Urinary bladder (tissue), 4 donors: ENCODE data around the gene SFI1. TPM values are rescaled to one million over a fixed set of nuclear protein-coding genes. Genes with fewer than 3 reads are reported as not detected.

Experiments used
- DNase-seq: peaks from one replicate; pipeline ENCODE4 v3.0.0-alpha.2; 2015; ENCODE audit errors: extremely low spot score
- H3K27ac ChIP-seq: one replicate; pipeline ENCODE4 v1.5.1; 2013; ENCODE audit warnings: low read depth, mild to moderate bottlenecking, moderate library complexity
- H3K36me3 ChIP-seq: one replicate; pipeline ENCODE4 v1.6.1; 2013; ENCODE audit warnings: mild to moderate bottlenecking, moderate library complexity; ENCODE audit not compliant: insufficient read depth
- H3K4me1 ChIP-seq: one replicate; pipeline ENCODE4 v1.6.1; 2013; ENCODE audit warnings: mild to moderate bottlenecking, moderate library complexity; ENCODE audit not compliant: insufficient read depth
- H3K4me3 ChIP-seq: one replicate; pipeline ENCODE4 v1.5.1; 2013; ENCODE audit warnings: low read depth, low read length
- WGBS: extraction: QIAGEN DNeasy Blood & Tissue Kit; methylation state at CpG from one replicate; pipeline ENCODE4 v1.1.7; 2013; 5-methylcytosine and 5-hydroxymethylcytosine counted together
- polyA plus RNA-seq: library from polyadenylated mRNA; stranded (reverse); fragments of 200-250 nt; gene quantifications from one replicate; pipeline ENCODE4 v1.2.3, GENCODE V29; 2013
- total RNA-seq: library from RNA; depleted of rRNA; stranded (reverse); fragments of >200 nt; gene quantifications from one replicate; pipeline ENCODE4 v1.2.3, GENCODE V29; 2014
- donor health status: healthy with polysubstance abuse.
- donor health status: healthy.

The SFI1 gene
- total and polyA plus RNA-seq, 2 donors, result 14.6 to 22.7 TPM

GRCh38 chr22:31637891-31638618 lies 141.7 kb downstream of the SFI1 start:
- no peaks in the 10 kb centered on the region for H3K4me1 ChIP-seq
- 67% methylated on average over 15 of the region's 15 CpGs for WGBS
- no peak for DNase-seq
- no peak overlapping the region for H3K4me3 ChIP-seq
- H3K27ac ChIP-seq, result no peak overlapping the region
- H3K36me3 ChIP-seq, result peaks cover under 1% of the 10 kb centered on the region

GRCh38 chr22:31639436-31640039 lies 143.2 kb downstream of the SFI1 start:
- no peak overlapping the region for H3K27ac ChIP-seq
- H3K36me3 ChIP-seq, result peaks cover 2% of the 10 kb centered on the region
- no peak overlapping the region for H3K4me3 ChIP-seq
- 84% methylated on average over 4 of the region's 4 CpGs for whole genome bisulfite sequencing
- no peaks in the 10 kb centered on the region for H3K4me1 ChIP-seq
- DNase-seq, result no peak

GRCh38 chr22:31646186-31647019 lies 150.1 kb downstream of the SFI1 start:
- H3K4me3 ChIP-seq, result no peak overlapping the region
- no peaks in the 10 kb centered on the region for H3K4me1 ChIP-seq
- WGBS, result 59% methylated on average over 6 of the region's 6 CpGs
- H3K36me3 ChIP-seq, result peaks cover 5% of the 10 kb centered on the region
- H3K27ac ChIP-seq, result peak overlapping the region; percentile 16
- no peak for DNase-seq

GRCh38 chr22:31647066-31647465 lies 150.7 kb downstream of the SFI1 start:
- no peak overlapping the region for H3K4me3 ChIP-seq
- DNase-seq, result no peak
- H3K4me1 ChIP-seq, result no peaks in the 10 kb centered on the region
- no peak overlapping the region for H3K27ac ChIP-seq
- WGBS, result 91% methylated on average over 3 of the region's 3 CpGs
- H3K36me3 ChIP-seq, result peaks cover 5% of the 10 kb centered on the region

- H3K4me1 ChIP-seq, result no peaks in the 10 kb centered on the region
- DNase-seq, result no peak
- 85% methylated on average over 11 of the region's 11 CpGs for WGBS
- H3K27ac ChIP-seq, result no peak overlapping the region
- H3K36me3 ChIP-seq, result peaks cover 5% of the 10 kb centered on the region
- H3K4me3 ChIP-seq, result no peak overlapping the region
Observed at GRCh38 chr22:31647523-31648320, 151.4 kb downstream of the SFI1 start.

- WGBS, result 69% methylated on average over 6 of the region's 6 CpGs
- no peak overlapping the region for H3K27ac ChIP-seq
Observed at GRCh38 chr22:31650391-31650790, 154.1 kb downstream of the SFI1 start.

GRCh38 chr22:31651664-31652063 lies 155.3 kb downstream of the SFI1 start:
- 90% methylated on average over 4 of the region's 4 CpGs for WGBS
- Histone ChIP-seq H3K4me3 (no peak overlapping the region), H3K36me3 (peaks cover 3% of the 10 kb centered on the region), H3K4me1 (no peaks in the 10 kb centered on the region), H3K27ac (no peak overlapping the region)
- no peak for DNase-seq

More at GRCh38 chr22:31650391-31650790, 154.1 kb downstream of the SFI1 start:
- no peak overlapping the region for H3K4me3 ChIP-seq
- H3K36me3 ChIP-seq, result peaks cover 3% of the 10 kb centered on the region
- no peak for DNase-seq
- H3K4me1 ChIP-seq, result no peaks in the 10 kb centered on the region

GRCh38 chr22:31652088-31652487 lies 155.8 kb downstream of the SFI1 start:
- 88% methylated on average over 9 of the region's 9 CpGs for WGBS
- H3K4me1 ChIP-seq, result no peaks in the 10 kb centered on the region
- no peak for DNase-seq
- no peaks in the 10 kb centered on the region for H3K36me3 ChIP-seq
- no peak overlapping the region for H3K27ac ChIP-seq
- H3K4me3 ChIP-seq, result no peak overlapping the region

GRCh38 chr22:31652911-31653684 lies 156.8 kb downstream of the SFI1 start:
- Histone ChIP-seq H3K27ac (no peak overlapping the region), H3K4me3 (no peak overlapping the region), H3K4me1 (no peaks in the 10 kb centered on the region), H3K36me3 (no peaks in the 10 kb centered on the region)
- WGBS, result 83% methylated on average over 9 of the region's 9 CpGs
- DNase-seq, result no peak

- Histone ChIP-seq H3K36me3 (no peaks in the 10 kb centered on the region), H3K4me1 (no peaks in the 10 kb centered on the region), H3K27ac (no peak overlapping the region), H3K4me3 (no peak overlapping the region)
- WGBS, result 90% methylated on average over 2 of the region's 2 CpGs
- no peak for DNase-seq
Observed at GRCh38 chr22:31653944-31654343, 157.6 kb downstream of the SFI1 start.

- no peak for DNase-seq
- 95% methylated on average over 5 of the region's 5 CpGs for WGBS
- Histone ChIP-seq H3K4me1 (no peaks in the 10 kb centered on the region), H3K27ac (no peak overlapping the region), H3K36me3 (no peaks in the 10 kb centered on the region), H3K4me3 (no peak overlapping the region)
Observed at GRCh38 chr22:31654408-31654807, 158.1 kb downstream of the SFI1 start.

- WGBS, result 81% methylated on average over 7 of the region's 7 CpGs
- Histone ChIP-seq H3K4me3 (no peak overlapping the region), H3K27ac (no peak overlapping the region), H3K4me1 (no peaks in the 10 kb centered on the region), H3K36me3 (no peaks in the 10 kb centered on the region)
- DNase-seq, result no peak
Observed at GRCh38 chr22:31659246-31659645, 162.9 kb downstream of the SFI1 start.
